Measurements from ENCODE around the gene DFFB.

The DFFB gene

DNA sequence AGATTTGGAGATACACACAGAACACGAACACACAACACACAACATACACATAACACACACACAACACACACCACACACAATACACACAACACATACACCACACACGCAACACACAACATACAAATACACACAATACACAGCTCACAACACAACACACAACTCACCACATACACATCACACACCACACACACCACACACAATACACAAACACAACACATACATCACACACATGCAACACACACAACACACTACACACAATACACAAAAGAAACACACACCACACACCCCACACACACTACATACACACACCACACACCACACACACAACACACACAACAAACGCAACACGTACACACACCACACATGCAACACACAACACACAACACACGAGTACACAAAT is 71.8 kb downstream of the DFFB start:
- no peak for DNase-seq

DNA sequence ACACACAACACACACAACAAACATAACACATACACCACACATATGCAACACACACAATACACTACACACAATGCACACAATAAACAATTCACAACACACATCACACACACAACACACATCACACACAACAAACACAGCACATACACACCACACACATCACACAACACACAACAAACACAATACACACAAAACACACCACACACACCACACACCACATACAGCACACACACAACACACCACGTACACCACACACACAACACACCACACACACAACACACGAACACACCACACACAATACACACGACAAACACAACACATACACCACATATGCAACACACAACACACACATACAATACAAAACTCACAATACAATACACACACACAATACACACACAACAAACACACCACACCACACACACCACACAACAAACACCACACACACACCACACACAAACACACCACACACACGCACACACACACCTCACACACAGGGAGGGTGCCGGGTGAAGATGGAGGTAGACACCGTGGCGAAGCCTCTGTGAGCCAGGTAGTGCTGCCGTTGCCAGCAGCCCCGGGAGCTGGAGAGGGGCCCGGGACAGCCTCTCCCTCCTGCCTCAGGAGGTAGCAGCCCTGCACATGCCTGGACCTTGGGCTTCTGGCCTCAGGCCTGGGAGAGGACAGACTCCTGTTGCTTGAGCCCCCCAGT is 73.2 kb downstream of the DFFB start:
- DNase-seq, result no peak

DNA sequence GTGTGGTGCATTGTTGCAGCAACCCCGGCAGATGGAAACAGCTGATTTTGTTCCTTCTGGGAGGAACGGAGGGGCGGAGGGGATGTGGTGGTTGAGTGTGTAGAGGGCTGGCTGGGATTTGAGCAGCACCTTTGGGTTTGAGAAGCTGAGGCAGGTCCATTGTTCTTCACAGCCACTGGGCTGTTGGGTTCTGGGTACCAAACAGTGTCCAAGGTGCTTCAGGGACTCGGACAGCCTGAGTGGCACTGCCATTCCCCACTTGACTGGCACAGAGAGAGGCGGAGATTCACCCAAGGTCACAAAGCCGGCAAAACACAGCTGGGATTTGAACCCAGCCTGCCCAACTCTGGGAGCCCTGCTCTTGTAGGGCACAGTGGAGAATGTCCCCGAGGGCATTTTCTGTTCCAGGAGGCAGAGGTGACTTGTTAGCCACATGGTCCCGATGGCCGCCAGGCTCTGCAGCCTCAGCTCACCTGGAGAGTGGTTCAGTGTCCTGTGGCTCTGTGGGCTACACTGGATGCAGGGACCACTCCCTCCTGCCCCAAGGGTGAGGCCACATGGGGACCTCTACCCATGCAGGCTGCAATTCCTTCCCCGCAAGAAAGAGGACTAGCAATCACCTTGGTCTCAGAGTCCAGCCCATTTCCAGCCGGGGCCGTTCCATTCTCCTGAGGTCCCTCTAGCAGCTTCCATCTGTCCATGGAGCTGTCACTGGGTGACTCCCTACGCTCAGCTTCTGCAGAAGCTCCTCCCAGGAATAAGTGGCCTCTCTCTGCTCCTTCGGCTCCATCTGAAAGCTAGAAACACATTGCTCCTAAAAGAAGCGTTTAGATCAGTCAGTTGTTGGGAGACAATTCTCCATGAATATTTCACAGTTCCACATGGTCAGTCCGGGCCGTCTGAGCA is 74.0 kb downstream of the DFFB start:
- no peak for DNase-seq

DNA sequence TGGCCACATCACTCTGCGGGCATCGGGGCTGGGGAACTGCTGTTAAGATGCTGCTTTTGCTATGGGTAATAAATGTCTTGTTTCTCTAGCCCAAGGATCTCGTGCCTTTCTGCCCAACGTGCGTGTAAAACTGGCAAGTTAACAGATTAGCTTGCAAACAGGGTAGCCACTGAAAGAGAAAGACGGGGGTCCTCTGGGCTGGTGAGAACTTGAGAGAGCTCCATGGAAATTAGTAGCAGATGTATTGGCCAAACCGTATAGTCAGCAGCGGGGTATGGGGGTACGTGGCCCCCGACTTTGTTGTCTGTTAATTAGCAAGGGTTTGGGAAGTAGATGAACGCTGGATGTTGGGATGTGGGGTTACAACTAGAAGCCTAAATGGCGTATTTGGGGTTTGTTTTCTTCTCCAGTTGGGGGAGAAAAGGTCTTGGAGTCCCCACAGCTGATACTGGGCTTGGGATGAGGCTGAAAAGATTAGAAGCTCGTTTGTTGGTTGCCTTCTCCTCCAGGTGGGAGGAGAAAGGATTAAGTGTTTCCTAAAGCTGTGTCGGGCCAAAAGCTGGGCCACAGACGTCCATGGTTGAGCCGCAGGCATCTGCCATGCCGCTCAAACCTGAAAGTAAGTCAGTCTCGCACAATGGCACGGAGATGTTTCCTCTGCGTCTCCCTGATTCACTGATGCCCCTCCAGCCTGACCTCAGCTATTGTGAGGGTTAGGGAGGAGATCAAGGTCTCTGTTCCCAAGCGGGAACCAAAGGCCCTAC is 75.1 kb downstream of the DFFB start:
- DNase-seq, result no peak
